Ovary (tissue), 3 donors: Measurements from ENCODE around the gene ASPSCR1.

Experiments
- CTCF ChIP-seq, 3 donors: fragments of 450-650 bp in 2 of 3; fragments of 200-600 bp in 1 of 3; IDR thresholded peaks; one replicate each; pipeline versions ENCODE4 v1.5.1 to v1.8.0; 2016 to 2022; ENCODE audit warnings: antibody characterized with exemption in 3 of 3, mild to moderate bottlenecking in 1 of 3
- POLR2A ChIP-seq: fragments of 450-650 bp; IDR thresholded peaks from one replicate; pipeline ENCODE4 v1.6.1; 2017; ENCODE audit warnings: antibody characterized with exemption, mild to moderate bottlenecking, moderate library complexity
- donor health status: DM: no; HTN: no; CAD: no.

- TF ChIP-seq CTCF (IDR thresholded peaks at IDR 0.05), result no peak
- TF ChIP-seq POLR2A, result no peak
Measured at GRCh38 chr17:81951785-81952684, 25.4 kb upstream of the ASPSCR1 start.
